A673 (cell line): ENCODE data around the gene KRT80.

ENCODE experiments used
- CTCF ChIP-seq: fragments of 300-800, 200-600 bp; sonication (generic); conservative IDR thresholded peaks from 2 replicates; pipeline ENCODE4 v1.5.1; 2017; ENCODE audit warnings: low read depth, mild to moderate bottlenecking, antibody characterized with exemption, low read length, moderate library complexity, mixed read lengths
- EZH2 ChIP-seq: fragments of 200-600 bp; sonication (generic); IDR thresholded peaks from 2 replicates; pipeline ENCODE4 v1.6.1; 2017; ENCODE audit warnings: borderline replicate concordance, low read depth, mild to moderate bottlenecking, mixed read lengths, antibody characterized with exemption, low read length; ENCODE audit not compliant: poor library complexity, severe bottlenecking

GRCh38 chr12:52238207-52238840 is 46.5 kb upstream of the KRT80 start:
- TF ChIP-seq CTCF (no peak), EZH2 (no peak)
